Activated CD4-positive, alpha-beta T cell treated with anti-CD3 and anti-CD28 coated beads, Interleukin-2, amount 10 ng/mL, durations not matched to agents 24 days and 14 days (primary cell): ENCODE results near the gene U2AF1L4. TPM values are rescaled to one million over a fixed set of nuclear protein-coding genes. Genes with fewer than 3 reads are reported as not detected.
"Not testable (repeated sequence)": the region's sequence is repeated elsewhere in the genome, so short reads cannot be mapped to it uniquely, and the experiment has no call there.

Experiments
- DNase-seq: peaks from one replicate; pipeline ENCODE4 v3.0.0; 2022
- H3K27ac Mint-ChIP-seq: one replicate; pipeline ENCODE4 v1.8.0; 2022; ENCODE audit warnings: mild to moderate bottlenecking, mixed read lengths
- H3K27me3 Mint-ChIP-seq: one replicate; pipeline ENCODE4 v1.8.0; 2022; ENCODE audit warnings: mixed read lengths
- H3K36me3 Mint-ChIP-seq: one replicate; pipeline ENCODE4 v1.8.0; 2022; ENCODE audit warnings: low read depth, mild to moderate bottlenecking, mixed read lengths
- H3K4me1 Mint-ChIP-seq: one replicate; pipeline ENCODE4 v1.8.0; 2021; ENCODE audit warnings: mixed read lengths
- H3K4me3 Mint-ChIP-seq: one replicate; pipeline ENCODE4 v1.8.0; 2022; ENCODE audit warnings: mild to moderate bottlenecking, moderate library complexity, mixed read lengths
- H3K9me3 Mint-ChIP-seq: one replicate; pipeline ENCODE4 v1.8.0; 2021; ENCODE audit warnings: mixed read lengths
- intact Hi-C: fragments of 100-400 bp; cut with micrococcal nuclease; formaldehyde crosslinking; loops from one replicate; pipeline ENCODE4 v1.15.1; 2023
- total RNA-seq: library from RNA; stranded (reverse); gene quantifications from 2 replicates; pipeline ENCODE4 v1.2.3, GENCODE V29; 2022

Gene U2AF1L4
- total RNA-seq, 1 donor from 2014 or later = 26.9 TPM

DNA sequence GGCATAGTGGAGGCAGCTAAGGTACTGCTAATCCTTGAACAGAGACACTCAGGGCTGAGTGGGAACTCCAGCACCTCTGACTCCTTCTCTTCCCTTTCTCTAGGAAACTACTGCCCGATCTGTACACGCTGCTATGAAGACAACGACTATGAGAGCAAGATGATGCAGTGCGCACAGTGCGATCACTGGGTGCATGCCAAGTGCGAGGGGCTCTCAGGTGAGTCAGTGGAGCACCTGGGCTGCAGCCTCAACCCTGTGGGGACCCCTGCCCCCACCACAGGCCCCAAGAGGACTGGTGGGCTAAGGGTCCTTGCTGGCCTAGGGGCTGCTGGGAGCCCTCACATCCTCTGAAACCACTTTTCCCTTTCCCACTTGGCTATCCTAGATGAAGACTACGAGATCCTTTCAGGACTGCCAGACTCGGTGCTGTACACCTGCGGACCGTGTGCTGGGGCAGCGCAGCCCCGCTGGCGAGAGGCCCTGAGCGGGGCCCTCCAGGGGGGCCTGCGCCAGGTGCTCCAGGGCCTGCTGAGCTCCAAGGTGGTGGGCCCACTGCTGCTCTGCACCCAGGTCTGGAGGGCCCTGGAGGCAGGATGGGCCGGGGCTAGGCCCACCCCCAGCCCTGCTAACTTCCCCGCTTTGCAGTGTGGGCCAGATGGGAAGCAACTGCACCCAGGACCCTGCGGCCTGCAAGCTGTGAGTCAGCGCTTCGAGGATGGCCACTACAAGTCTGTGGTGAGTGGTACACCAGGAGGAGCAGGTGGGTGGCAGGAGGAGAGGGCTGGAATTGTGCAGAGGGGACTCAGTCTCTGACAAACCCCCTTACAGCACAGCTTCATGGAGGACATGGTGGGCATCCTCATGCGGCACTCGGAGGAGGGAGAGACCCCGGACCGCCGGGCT, 17.9 kb downstream of the U2AF1L4 start:
- H3K9me3 Mint-ChIP-seq = no peaks in the 10 kb centered on the region

DNA sequence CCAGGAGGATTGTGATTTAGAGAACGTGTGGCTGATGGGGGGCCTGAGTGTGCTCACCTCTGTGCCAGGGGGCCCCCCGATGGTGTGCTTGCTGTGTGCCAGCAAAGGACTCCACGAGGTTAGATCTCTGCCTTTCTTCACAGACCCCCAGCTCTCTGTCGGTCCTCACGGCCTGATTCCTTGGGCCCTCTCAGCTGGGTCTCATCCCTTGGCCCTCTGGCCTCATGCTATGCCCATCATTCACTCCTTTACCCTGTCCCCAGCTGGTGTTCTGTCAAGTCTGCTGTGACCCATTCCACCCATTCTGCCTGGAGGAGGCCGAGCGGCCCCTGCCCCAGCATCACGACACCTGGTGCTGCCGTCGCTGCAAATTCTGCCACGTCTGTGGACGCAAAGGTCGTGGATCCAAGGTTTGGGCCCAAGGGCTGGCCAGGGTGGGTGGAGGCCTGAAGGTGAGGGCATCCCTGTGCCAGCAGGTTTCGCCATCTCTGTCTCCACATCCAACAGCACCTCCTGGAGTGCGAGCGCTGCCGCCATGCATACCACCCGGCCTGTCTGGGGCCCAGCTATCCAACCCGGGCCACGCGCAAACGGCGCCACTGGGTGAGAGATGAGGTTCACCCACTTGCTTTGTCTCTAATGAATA, 19.9 kb downstream of the U2AF1L4 start:
- Mint-ChIP-seq H3K9me3 (no peaks in the 10 kb centered on the region), H3K4me3 (no peak overlapping the region), H3K36me3 (peaks cover 79% of the 10 kb centered on the region), H3K27ac (no peak overlapping the region), H3K27me3 (no peaks in the 10 kb centered on the region), H3K4me1 (peaks cover 5% of the 10 kb centered on the region)
- no peak for DNase-seq
- intact Hi-C loops = no loop called here

More for the DNA sequence above, 17.9 kb downstream of the U2AF1L4 start:
- H3K36me3 Mint-ChIP-seq = peaks cover 79% of the 10 kb centered on the region
- H3K27me3 Mint-ChIP-seq = no peaks in the 10 kb centered on the region
- intact Hi-C loops = no loop called here
- no peak overlapping the region for H3K27ac Mint-ChIP-seq
- H3K4me1 Mint-ChIP-seq = peaks cover 3% of the 10 kb centered on the region
- H3K4me3 Mint-ChIP-seq = no peak overlapping the region
- no peak for DNase-seq

DNA sequence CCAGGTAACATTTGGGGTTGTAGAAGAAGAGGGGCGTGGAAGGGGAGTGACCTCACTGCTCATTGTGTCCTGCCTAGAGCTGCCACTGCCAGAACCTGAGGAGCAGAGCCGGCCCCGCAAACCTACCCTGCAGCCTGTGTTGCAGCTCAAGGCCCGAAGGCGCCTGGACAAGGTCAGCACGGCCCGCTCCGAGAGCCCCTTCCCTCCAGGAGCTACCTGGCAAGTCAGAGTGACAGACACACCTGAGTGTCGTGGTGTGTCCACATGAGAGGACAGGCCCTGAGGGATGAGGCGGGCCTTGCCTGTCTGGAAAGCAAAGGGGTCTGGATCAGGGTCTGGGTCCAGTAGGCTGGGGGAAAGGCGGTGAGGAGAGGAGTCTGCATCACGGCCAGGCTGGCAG, 20.7 kb downstream of the U2AF1L4 start:
- H3K9me3 Mint-ChIP-seq = no peaks in the 10 kb centered on the region
- H3K4me1 Mint-ChIP-seq = peaks cover 8% of the 10 kb centered on the region
- peaks cover 76% of the 10 kb centered on the region for H3K36me3 Mint-ChIP-seq
- H3K27ac Mint-ChIP-seq = no peak overlapping the region
- H3K4me3 Mint-ChIP-seq = no peak overlapping the region
- no peaks in the 10 kb centered on the region for H3K27me3 Mint-ChIP-seq
- intact Hi-C loops = no loop called here
- no peak for DNase-seq

DNA sequence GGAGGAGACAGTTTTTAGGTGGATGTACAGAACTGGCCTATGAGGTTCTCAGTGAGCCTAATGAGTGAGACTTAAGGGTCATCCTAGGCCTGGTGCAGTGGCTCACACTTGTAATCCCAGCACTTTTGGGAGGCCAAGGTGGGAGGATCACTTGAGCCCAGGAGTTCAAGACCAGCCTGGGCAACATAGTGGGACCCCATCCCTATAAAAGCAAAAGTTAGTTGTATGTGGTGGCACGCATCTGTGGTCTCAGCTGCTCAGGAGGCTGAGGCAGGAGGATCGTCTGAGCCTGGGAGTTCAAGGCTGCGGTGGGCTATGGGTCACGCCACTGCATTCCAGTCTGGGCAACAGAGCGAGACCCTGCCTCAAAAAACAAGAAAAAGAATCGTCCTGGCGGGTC, 21.1 kb downstream of the U2AF1L4 start:
- H3K27ac Mint-ChIP-seq, intact Hi-C loops, H3K4me3 Mint-ChIP-seq, H3K9me3 Mint-ChIP-seq, H3K27me3 Mint-ChIP-seq, DNase-seq: not testable (repeated sequence)
- peaks cover 13% of the 10 kb centered on the region for H3K4me1 Mint-ChIP-seq
- H3K36me3 Mint-ChIP-seq = peaks cover 75% of the 10 kb centered on the region

DNA sequence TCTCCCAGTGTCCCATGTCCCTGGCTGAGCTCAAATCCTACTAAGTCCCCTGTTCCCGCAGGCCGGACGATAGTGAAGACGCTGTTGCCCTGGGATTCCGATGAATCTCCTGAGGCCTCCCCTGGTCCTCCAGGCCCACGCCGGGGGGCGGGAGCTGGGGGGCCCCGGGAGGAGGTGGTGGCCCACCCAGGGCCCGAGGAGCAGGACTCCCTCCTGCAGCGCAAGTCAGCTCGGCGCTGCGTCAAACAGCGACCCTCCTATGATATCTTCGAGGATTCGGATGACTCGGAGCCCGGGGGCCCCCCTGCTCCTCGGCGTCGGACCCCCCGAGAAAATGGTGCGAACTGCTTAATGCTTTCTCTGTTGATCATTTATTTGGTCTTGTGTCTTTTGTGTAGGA, 21.5 kb downstream of the U2AF1L4 start:
- peaks cover 16% of the 10 kb centered on the region for H3K4me1 Mint-ChIP-seq
- intact Hi-C loops = no loop called here
- no peaks in the 10 kb centered on the region for H3K9me3 Mint-ChIP-seq
- DNase-seq = no peak
- H3K27ac Mint-ChIP-seq = no peak overlapping the region
- H3K36me3 Mint-ChIP-seq = peaks cover 73% of the 10 kb centered on the region
- no peak overlapping the region for H3K4me3 Mint-ChIP-seq
- no peaks in the 10 kb centered on the region for H3K27me3 Mint-ChIP-seq

DNA sequence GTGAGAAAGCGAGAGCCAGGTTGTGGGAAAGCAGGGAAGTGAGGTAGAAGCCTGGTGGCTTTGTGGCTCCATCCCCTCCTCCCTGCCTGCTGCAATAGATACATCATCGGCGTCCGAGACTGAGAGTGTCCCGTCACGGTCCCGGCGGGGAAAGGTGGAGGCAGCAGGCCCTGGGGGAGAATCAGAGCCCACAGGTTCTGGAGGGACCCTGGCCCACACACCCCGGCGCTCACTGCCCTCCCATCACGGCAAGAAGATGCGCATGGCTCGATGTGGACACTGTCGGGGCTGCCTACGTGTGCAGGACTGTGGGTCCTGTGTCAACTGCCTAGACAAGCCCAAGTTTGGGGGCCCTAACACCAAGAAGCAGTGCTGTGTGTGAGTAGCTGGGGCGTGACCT, 22.3 kb downstream of the U2AF1L4 start:
- intact Hi-C loops = no loop called here

DNA sequence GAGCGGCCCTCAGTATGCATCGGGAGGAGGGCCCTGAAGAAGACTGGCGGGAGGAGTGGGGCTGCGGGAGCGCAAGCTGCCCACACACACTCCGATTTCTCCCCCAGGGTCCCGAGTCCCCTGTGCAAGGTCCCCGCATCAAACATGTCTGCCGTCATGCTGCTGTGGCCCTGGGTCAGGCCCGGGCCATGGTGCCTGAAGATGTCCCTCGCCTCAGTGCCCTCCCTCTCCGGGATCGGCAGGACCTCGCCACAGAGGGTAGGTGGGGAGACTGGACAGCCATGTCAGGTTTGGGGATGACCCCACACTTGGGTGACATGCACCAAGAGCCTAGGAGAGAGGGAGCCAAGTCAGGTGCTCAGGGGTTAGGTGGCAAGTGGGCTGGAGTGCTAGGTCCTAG, 22.8 kb downstream of the U2AF1L4 start:
- H3K9me3 Mint-ChIP-seq = no peaks in the 10 kb centered on the region
- intact Hi-C loops = no loop called here
- DNase-seq = no peak
- peaks cover 17% of the 10 kb centered on the region for H3K4me1 Mint-ChIP-seq
- peaks cover 66% of the 10 kb centered on the region for H3K36me3 Mint-ChIP-seq
- H3K27me3 Mint-ChIP-seq = no peaks in the 10 kb centered on the region
- H3K4me3 Mint-ChIP-seq = no peak overlapping the region
- no peak overlapping the region for H3K27ac Mint-ChIP-seq

More for the DNA sequence above, 22.3 kb downstream of the U2AF1L4 start:
- H3K36me3 Mint-ChIP-seq = peaks cover 66% of the 10 kb centered on the region
- H3K27me3 Mint-ChIP-seq = no peaks in the 10 kb centered on the region
- H3K4me1 Mint-ChIP-seq = peaks cover 17% of the 10 kb centered on the region
- DNase-seq = no peak
- no peaks in the 10 kb centered on the region for H3K9me3 Mint-ChIP-seq
- H3K4me3 Mint-ChIP-seq = no peak overlapping the region
- H3K27ac Mint-ChIP-seq = no peak overlapping the region

DNA sequence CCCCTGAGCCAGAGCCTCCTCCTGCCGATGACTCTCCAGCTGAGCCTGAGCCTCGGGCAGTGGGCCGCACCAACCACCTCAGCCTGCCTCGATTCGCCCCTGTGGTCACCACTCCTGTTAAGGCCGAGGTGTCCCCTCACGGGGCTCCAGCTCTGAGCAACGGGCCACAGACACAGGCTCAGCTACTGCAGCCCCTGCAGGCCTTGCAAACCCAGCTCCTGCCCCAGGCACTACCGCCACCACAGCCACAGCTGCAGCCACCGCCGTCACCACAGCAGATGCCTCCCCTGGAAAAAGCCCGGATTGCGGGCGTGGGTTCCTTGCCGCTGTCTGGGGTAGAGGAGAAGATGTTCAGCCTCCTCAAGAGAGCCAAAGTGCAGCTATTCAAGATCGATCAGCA, 23.8 kb downstream of the U2AF1L4 start:
- Mint-ChIP-seq H3K36me3 (peaks cover 67% of the 10 kb centered on the region), H3K4me1 (peaks cover 20% of the 10 kb centered on the region), H3K9me3 (no peaks in the 10 kb centered on the region), H3K27me3 (no peaks in the 10 kb centered on the region), H3K4me3 (no peak overlapping the region), H3K27ac (no peak overlapping the region)
- DNase-seq = no peak
- intact Hi-C loops = no loop called here

DNA sequence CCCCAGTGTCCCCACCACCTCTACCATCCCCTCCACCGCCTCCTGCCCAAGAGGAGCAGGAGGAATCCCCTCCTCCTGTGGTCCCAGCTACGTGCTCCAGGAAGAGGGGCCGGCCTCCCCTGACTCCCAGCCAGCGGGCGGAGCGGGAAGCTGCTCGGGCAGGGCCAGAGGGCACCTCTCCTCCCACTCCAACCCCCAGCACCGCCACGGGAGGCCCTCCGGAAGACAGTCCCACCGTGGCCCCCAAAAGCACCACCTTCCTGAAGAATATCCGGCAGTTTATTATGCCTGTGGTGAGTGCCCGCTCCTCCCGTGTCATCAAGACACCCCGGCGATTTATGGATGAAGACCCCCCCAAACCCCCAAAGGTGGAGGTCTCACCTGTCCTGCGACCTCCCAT, 24.6 kb downstream of the U2AF1L4 start:
- DNase-seq = no peak
- no peak overlapping the region for H3K4me3 Mint-ChIP-seq
- peaks cover 24% of the 10 kb centered on the region for H3K4me1 Mint-ChIP-seq
- intact Hi-C loops = no loop called here
- H3K36me3 Mint-ChIP-seq = peaks cover 67% of the 10 kb centered on the region
- no peaks in the 10 kb centered on the region for H3K27me3 Mint-ChIP-seq
- no peak overlapping the region for H3K27ac Mint-ChIP-seq
- no peaks in the 10 kb centered on the region for H3K9me3 Mint-ChIP-seq

DNA sequence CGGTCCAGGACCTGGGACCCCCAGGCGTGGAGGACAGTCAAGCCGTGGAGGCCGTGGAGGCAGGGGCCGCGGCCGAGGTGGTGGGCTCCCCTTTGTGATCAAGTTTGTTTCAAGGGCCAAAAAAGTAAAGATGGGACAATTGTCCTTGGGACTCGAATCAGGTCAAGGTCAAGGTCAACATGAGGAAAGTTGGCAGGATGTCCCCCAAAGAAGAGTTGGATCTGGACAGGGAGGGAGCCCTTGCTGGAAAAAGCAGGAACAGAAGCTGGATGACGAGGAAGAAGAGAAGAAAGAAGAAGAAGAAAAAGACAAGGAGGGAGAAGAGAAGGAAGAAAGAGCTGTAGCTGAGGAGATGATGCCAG, 25.1 kb downstream of the U2AF1L4 start:
- Mint-ChIP-seq H3K27me3 (no peaks in the 10 kb centered on the region), H3K4me1 (peaks cover 25% of the 10 kb centered on the region), H3K9me3 (no peaks in the 10 kb centered on the region), H3K27ac (no peak overlapping the region), H3K4me3 (peak overlapping the region; percentile 21), H3K36me3 (peaks cover 65% of the 10 kb centered on the region)
- no peak for DNase-seq
- intact Hi-C loops = no loop called here

DNA sequence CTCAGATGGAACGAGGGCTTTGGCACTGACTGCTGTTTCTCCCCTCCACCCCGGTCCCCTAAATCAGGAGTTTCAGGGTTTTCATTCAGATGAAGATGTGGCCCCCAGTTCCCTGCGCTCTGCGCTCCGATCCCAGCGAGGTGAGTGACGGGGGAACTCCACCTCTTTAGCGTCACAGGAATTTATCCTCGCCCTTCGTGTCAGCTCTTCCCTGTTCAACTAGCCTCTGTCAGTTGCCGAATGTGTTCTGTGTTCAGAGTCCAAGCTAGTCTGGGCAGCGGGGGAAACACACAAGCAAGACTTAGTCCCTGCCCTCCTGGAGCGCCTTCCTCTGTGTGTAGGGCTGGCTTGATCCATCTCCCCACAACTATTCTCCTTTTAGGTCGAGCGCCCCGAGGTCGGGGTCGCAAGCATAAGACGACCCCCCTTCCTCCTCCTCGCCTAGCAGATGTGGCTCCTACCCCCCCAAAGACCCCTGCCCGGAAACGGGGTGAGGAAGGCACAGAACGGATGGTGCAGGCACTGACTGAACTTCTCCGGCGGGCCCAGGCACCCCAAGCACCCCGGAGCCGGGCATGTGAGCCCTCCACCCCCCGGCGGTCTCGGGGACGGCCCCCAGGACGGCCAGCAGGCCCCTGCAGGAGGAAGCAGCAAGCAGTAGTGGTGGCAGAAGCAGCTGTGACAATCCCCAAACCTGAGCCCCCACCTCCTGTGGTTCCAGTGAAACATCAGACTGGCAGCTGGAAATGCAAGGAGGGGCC, 25.6 kb downstream of the U2AF1L4 start:
- DNase-seq = no peak
- Mint-ChIP-seq H3K27ac (peak overlapping the region; percentile 92), H3K4me3 (peak overlapping the region; percentile 94), H3K36me3 (peaks cover 65% of the 10 kb centered on the region), H3K27me3 (no peaks in the 10 kb centered on the region), H3K4me1 (peaks cover 30% of the 10 kb centered on the region), H3K9me3 (no peaks in the 10 kb centered on the region)
- intact Hi-C loops = loop anchor here (5.0 kb wide), 1 partner anchor 172 kb away; the partner anchor contains the start of gene TMEM147

DNA sequence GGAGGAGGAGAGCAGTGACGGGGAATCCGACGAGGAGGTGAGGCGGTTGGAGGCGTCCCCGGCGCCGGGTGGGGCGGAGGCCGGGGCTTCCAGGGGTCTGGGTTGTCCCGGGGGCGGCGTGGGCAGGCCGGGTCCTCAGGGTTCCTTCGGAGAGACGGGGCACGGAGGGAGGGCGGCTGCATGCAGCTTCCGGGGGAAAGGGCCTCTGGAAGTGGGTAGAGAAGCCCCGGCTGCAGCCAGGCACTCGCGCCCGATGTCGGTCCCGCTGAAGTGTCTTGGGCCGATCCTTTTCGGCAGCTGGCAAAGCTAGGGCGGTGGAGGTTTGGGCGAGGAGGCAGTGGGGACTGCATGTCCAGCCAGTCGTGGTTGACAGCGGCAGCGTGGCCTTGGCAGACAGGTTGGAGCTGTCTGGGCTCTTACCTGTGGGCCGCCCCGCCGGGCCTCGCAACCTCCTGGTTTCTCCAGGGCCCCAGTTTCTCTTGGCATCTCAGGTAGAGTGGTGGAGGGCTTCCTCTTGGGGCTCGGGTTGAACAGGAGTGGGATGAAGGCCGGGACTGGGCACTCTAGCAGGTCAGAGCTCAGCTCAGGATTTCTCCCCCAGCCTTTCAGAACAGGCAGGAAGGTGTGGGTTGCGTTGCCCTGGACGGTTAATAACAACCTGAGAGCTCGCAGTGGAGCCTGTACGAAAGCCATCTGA, 26.7 kb downstream of the U2AF1L4 start:
- Mint-ChIP-seq H3K27me3 (no peaks in the 10 kb centered on the region), H3K36me3 (peaks cover 67% of the 10 kb centered on the region), H3K27ac (peak overlapping the region; percentile 92), H3K4me1 (peaks cover 39% of the 10 kb centered on the region), H3K9me3 (no peaks in the 10 kb centered on the region), H3K4me3 (peak overlapping the region; percentile 94)
- DNase-seq = peak; percentile 86
- intact Hi-C loops = loop anchor here (5.0 kb wide), 1 partner anchor 171 kb away; the partner anchor contains the start of gene TMEM147

DNA sequence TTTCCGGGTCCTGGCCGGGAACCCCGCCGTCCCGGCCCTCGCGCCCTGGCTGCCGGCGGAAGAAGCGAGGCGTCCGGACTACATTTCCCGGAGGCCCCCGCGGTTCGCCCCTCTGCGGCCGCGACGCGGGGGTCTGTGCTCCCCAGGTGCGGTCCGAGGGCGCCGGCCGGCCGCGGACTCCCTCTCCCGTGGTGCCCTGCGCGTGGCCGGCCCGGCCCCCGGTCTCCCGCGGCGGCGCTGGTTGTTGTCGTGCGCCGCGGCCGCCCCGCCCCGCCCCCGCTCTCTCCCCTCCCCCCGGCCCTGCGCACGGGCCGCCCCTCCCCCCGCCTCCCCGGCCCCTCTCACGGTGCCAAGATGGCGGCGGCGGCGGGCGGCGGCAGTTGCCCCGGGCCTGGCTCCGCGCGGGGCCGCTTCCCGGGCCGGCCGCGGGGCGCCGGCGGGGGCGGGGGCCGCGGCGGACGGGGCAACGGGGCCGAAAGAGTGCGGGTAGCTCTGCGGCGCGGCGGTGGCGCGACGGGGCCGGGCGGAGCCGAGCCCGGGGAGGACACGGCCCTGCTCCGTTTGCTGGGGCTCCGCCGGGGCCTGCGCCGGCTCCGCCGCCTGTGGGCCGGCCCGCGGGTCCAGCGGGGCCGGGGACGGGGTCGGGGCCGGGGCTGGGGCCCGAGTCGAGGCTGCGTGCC, 27.4 kb downstream of the U2AF1L4 start, which contains the start of gene KMT2B:
TSS of gene KMT2B (plus strand) at position 339 of the 680 bp plus-strand sequence. CDS start at position 355, 16 bp downstream.
- intact Hi-C loops = loop anchor here (1.0 to 5.0 kb wide), 11 partner anchors 16 to 397 kb away; partner anchors contain the start of genes ARHGAP33, PROSER3, PSENEN and TBCB
- no peak for DNase-seq
- no peaks in the 10 kb centered on the region for H3K9me3 Mint-ChIP-seq
- peaks cover 43% of the 10 kb centered on the region for H3K4me1 Mint-ChIP-seq
- no peaks in the 10 kb centered on the region for H3K27me3 Mint-ChIP-seq
- H3K27ac Mint-ChIP-seq = peak within 1 kb of the TSS; percentile 93
- peak within 1 kb of the TSS; percentile 94 for H3K4me3 Mint-ChIP-seq
- H3K36me3 Mint-ChIP-seq = peaks cover 63% of the 10 kb centered on the region
